ENCODE measurements around the gene CDK4.
"Not testable (repeated sequence)": the region's sequence is repeated elsewhere in the genome, so short reads cannot be mapped to it uniquely, and the experiment has no call there.

Gene CDK4

GRCh38 chr12:57751788-57752667, at the start of gene CDK4:
CDK4 (minus strand) TSS chr12:57752310; CDS start chr12:57751717, 593 bp downstream.
- peak; percentile 99 for DNase-seq

DNA sequence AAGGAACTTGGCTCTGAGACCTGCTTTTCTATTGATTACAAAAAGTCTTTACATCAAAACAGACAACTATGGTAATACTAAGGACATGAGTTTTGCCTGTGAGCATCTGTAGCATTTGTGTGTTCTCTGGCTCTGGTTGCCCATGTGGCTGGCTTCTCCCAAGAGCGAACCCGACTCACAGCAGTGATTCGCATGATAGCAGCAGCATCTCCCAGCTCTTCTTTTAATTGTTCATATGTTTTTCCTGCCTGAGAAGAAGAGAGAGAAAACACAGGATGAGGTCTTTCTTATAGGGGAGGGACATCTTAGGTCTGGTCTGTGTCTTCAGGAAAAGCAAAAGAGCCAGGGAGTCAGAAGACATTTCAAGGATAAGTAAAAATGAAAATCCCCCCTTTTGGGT, 48.9 kb upstream of the CDK4 start:
- DNase-seq, result no peak

- DNase-seq, result no peak
Measured at GRCh38 chr12:57797933-57798332, 45.8 kb upstream of the CDK4 start.

DNA sequence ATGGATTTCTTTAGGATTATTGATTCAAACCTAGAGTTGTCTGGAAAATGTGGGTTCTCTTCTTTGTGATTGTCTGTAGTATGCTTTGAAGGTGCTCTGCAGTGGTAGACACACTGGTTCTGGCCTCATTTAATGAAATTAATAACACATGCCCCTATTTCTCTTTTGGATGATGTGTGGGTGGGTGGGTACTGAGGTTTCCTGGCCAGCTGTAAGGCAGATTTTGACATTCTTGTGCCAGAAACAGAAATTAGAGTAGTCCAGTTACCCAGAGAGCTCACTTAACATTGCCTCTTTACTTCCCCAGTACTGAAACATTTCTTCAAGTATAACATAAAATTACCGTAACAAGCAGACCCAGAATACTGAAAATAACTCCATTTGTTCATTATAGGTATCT, 44.9 kb upstream of the CDK4 start:
- DNase-seq, result no peak

GRCh38 chr12:57795354-57795753, 43.2 kb upstream of the CDK4 start:
- DNase-seq, result no peak

DNA sequence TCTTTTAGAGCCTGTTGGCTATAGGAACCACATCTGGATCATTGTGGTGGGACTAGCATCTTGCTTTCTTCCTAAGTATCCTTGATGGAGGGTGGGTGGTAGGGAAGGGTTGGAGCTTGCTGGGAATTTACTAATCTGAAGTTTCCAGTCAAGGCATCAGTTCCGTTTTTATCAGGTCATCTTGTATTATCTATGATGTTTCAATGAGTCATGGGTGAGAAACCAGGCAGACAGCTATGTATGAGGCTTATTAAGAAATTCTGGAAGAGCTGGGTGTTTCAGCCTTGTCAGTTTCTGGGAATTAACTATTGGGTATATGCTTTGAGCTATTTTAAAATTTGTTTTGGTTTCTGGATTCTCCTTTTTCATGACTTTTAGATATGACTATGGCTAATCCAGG, 41.8 kb upstream of the CDK4 start:
- no peak for DNase-seq

DNA sequence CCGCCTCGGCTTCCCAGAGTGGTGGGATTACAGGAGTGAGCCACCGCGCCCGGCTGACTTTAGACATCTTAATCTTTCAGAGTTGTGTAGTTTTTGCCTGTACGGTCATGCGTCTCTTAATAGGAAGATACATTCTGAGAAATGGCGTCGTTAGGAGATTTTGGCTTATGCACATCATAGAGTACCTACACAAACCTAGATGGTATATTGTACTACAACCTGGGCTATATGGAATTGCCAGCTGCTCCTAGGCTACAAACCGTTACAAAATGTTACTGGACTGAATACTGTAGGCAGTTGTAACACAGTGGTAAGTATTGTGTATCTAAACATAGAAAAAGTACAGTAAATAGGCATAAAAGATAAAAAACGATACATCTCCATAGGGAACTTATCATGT, 31.8 kb upstream of the CDK4 start:
- no peak for DNase-seq

GRCh38 chr12:57783466-57783801, 31.3 kb upstream of the CDK4 start:
- DNase-seq, result no peak

- DNase-seq, result peak; percentile 93 to 96
Measured at GRCh38 chr12:57782608-57783465, 30.7 kb upstream of the CDK4 start, which contains the start of gene TSFM. TSFM (plus strand) TSS chr12:57782787; CDS start chr12:57782802, 15 bp downstream.

DNA sequence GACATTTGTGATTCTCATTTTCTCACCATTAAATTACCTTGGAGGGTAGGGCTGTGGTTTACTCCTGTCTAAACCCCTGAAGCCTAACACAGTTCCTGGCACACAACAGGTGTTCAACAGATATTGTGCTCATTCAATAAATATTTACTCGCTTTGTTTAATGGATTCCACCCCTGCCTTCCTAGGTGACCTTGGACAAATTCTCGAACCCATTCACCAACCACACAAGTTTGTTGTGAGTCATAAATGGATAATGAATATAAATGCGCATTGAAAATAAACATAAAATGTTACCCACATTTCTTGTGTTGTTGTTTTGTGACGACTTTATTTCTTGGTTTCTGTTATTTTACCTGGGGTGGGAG, 30.1 kb upstream of the CDK4 start:
- DNase-seq, result no peak

DNA sequence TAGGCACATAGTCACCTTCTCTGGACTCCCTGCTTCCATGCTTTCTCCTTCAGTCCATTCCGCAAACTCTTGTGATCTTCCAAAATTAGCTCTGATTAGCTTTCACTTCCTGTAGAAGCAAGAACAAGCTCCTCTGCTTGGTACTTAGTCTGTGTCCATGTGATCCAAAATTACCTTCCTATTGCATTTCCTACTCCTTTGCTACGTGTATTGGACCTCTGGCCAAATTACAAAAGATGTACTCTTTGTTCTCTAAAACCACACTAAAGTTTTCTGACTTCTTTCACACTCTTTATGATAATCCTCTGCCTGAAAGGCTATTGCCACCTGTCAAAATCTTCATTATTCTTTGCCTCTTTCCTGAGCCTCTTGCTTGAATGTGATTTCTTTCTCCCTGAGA, 29.7 kb upstream of the CDK4 start:
- DNase-seq, result no peak

DNA sequence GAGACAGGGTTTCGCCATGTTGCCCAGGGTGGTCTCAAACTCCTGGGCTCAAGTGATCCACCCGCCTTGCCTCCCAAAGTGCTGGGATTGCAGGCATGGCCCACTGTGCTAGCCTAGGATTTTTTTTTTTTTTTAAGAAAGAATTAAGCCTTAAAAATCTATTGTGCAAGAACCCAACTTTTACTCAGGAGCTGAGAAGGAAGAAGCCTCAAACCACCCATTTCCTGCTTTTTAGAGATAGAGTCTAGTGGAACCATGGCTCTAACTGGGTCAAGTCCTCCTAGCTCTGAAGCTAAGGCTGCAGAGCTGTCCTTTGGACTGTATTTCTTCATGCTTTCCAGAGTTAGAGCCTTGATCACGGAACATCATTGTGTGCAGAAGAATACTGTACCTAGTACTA, 29.1 kb upstream of the CDK4 start:
- no peak for DNase-seq

DNA sequence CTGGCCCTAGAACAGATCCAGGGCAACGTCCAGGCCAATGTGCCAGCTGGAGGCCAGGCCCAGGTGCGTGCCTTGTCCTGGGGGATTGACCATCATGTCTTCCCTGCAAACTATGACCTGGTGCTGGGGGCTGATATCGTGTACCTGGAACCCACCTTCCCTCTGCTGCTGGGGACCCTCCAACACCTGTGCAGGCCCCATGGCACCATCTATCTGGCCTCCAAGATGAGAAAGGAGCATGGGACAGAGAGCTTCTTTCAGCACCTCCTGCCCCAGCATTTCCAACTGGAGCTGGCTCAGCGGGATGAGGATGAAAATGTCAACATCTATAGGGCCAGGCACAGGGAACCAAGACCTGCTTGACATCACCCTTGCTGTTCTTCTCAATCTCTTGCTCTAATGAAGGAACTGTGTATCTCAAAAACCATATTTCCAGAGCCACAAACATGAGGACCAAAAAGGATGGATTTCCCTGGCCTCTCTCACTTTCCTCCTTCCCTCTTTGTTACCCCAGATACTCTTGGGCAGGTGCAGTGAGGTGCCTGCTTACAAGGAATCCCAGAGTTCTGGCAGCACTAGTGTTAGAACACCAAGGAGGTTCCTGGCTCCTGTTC, 28.3 kb upstream of the CDK4 start:
- no peak for DNase-seq

- no peak for DNase-seq
Measured at GRCh38 chr12:57779736-57780135, 27.6 kb upstream of the CDK4 start.

DNA sequence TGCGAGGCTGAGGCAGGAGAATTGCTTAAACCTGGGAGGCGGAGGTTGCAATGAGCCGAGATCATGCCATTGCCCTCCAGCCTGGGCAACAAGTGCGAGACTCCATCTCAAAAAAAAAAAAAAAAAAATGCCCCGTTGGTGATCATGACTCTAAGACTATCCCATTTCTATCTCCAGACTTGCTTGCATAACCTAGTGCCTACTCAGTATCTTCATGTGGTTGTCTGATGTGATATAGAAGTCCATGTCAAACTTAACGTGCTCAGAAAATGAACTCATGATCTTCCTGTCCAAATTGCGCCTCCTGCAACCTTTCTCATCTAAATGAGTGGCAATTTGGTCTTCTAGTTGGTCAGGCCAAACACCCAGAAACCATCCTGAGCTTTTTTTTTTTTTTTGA, 25.8 kb upstream of the CDK4 start:
- no peak for DNase-seq

DNA sequence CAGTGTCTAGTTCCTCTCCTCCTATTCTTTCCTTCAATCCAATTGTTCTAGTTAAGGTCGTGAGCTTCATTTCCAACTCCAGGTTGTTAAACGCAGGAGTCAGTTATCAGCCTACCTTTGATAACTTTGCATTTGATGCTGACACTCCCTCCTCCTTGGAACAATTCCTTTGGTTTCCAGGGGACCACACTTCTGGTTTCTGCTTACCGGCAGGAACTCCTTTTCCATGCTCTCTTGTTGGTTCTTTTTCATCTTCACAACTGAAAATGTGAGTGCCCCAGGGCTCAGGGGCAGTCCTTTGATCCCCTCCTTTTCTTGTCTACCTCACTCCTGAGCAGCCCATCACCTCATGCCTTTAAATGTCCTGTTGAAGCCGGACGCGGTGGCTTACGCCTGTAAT, 25.3 kb upstream of the CDK4 start:
- no peak for DNase-seq

DNA sequence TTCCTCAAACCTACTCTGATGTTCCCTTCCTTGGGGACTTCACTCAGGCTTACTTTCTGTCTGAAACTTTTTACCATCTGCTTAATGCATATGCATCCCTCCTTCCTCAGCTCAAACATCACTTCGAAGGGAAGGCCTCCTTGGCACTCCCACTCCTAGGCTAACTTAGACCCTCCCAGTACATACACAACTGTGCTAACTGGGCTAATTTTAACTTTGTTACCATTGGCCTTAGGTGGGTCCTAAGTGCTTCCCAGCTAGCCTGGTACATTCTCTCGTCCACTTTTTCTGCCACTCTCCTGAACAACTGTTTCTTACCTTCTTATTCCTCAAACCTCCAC, 24.1 kb upstream of the CDK4 start:
- DNase-seq, result no peak

DNA sequence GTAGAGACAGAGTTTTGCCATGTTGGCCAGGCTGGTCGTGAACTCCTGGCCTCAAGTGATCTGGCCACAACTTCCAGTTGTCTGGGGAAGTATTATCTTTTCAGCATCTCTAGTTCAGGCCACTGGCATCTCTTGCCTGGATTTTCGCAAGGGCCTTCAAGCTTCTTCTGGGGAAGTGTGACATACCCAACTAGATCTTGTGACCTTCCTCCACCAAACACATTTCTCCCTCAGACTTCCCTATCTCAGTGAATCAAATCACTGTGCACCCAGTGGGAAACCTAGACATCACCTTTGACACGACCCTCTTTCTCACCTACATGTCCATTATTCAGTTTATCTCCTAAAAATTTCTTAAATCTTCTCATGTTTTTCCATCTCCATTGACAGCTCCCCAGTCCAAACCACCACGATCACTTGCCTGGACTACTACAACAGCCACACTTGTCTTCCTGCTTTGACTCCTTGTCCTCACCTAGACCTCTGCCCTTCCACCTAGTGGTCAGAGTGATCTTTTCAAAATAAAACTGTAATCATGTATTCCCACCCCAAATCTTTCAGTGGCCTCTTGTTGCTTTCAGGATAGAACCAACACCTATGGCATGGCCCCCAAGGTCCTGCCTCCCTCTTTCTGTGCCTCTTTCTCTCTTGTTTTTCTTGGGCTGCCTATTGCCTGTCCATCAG, 23.6 kb upstream of the CDK4 start:
- no peak for DNase-seq

- no peak for DNase-seq
Measured at GRCh38 chr12:57775044-57775443, 22.9 kb upstream of the CDK4 start.

GRCh38 chr12:57774634-57775033, 22.5 kb upstream of the CDK4 start:
- DNase-seq, result not testable (repeated sequence)

DNA sequence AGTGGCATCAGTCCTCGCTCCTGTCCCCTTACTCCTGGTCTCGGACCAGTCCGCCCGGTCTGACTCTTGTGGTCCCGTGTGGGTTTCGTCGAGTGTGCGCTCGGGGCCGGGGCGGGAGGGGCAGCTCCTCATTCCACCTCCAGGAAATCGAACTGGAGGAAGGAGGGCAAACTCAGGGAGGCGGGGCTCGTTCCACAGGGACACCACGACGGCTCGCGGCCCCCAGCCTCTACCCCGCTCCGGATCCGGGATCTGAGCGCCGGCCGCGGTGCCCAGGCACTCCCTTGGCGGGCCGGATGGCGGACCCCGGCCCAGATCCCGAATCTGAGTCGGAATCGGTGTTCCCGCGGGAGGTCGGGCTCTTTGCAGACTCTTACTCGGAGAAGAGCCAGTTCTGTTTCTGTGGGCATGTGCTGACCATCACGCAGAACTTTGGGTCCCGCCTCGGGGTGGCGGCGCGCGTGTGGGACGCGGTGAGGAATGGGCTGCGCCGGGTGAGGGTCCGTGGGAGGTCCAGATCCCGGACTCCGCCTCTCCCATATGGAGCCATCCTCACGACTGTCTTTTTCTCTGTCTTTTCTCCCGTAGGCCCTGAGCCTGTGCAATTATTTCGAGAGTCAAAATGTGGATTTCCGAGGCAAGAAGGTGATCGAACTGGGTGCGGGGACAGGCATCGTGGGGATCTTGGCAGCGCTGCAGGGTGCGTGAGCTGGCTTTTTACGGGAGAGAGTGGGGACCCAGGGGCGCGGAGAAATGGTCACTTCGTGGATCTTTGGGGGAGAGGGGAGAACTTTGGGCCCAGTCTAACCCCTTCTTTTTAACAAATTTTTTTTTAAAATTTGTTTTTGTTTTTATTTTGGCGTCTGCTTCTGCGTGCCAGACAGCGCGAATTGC, 20.6 kb upstream of the CDK4 start, which contains the start of gene EEF1AKMT3:
TSS of gene EEF1AKMT3 (plus strand) at position 186 of the 894 bp plus-strand sequence. CDS start at position 297, 111 bp downstream.
- peak; percentile 28 to 36 for DNase-seq

GRCh38 chr12:57771873-57772428, 19.8 kb upstream of the CDK4 start, which contains the start of gene METTL1:
METTL1 (minus strand) TSS chr12:57772105; CDS start chr12:57772083, 22 bp downstream.
- DNase-seq, result peak; percentile 90 to 95

Data from NCI-H2081 (cell line).